Tibial nerve (tissue), 3 donors: ENCODE data around the gene SLC35G2.

Experiments used
- POLR2A ChIP-seq, 2 donors: fragments of 450-650 bp; IDR thresholded peaks; one replicate each; pipeline ENCODE4 v1.6.1; 2017; ENCODE audit warnings: antibody characterized with exemption in 2 of 2, mild to moderate bottlenecking in 2 of 2, moderate library complexity in 2 of 2
- TF ChIP-seq, protein P1 (sequence below), 5 experiments: fragments of 200-600 bp in 3 of 5; fragments of 450-650 bp in 2 of 5; sonication (generic) in 3 of 5; IDR thresholded peaks; one replicate each; pipeline ENCODE4 v1.5.1; 2016 to 2019; ENCODE audit warnings: antibody characterized with exemption in 5 of 5, mild to moderate bottlenecking in 3 of 5, moderate library complexity in 2 of 5

DNA sequence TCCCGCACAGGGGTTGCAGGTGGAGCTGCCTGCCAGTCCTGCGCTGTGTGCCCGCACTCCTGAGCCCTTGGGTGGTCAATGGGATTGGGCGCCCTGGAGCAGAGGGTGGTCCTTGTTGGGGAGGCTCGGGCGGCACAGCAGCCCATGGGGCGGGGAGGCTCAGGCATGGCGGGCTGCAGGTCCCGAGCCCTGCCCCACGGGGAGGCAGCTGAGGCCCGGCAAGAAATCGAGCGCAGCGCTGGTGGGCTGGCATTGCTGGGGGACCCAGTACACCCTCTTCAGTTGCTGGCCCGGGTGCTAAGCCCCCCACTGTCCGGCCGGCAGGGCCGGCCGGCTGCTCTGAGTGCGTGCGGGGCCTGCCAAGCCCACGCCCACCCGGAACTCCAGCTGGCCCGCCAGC is 71.0 kb downstream of the SLC35G2 start:
- TF ChIP-seq, protein P1, sequence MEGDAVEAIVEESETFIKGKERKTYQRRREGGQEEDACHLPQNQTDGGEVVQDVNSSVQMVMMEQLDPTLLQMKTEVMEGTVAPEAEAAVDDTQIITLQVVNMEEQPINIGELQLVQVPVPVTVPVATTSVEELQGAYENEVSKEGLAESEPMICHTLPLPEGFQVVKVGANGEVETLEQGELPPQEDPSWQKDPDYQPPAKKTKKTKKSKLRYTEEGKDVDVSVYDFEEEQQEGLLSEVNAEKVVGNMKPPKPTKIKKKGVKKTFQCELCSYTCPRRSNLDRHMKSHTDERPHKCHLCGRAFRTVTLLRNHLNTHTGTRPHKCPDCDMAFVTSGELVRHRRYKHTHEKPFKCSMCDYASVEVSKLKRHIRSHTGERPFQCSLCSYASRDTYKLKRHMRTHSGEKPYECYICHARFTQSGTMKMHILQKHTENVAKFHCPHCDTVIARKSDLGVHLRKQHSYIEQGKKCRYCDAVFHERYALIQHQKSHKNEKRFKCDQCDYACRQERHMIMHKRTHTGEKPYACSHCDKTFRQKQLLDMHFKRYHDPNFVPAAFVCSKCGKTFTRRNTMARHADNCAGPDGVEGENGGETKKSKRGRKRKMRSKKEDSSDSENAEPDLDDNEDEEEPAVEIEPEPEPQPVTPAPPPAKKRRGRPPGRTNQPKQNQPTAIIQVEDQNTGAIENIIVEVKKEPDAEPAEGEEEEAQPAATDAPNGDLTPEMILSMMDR (IDR thresholded peaks at IDR 0.05) = no peak
- TF ChIP-seq POLR2A (IDR thresholded peaks at IDR 0.05) = no peak
